HL-60/S4 (cell line): ENCODE results near the gene DNASE2B.

Source experiments
- in situ Hi-C: fragments of 300-500 bp; cut with MboI; formaldehyde crosslinking; loops from 2 replicates; pipeline ENCODE4 v1.14.3; 2022; ENCODE audit warnings: low sequenced_read_pairs

DNASE2B gene, protein sequence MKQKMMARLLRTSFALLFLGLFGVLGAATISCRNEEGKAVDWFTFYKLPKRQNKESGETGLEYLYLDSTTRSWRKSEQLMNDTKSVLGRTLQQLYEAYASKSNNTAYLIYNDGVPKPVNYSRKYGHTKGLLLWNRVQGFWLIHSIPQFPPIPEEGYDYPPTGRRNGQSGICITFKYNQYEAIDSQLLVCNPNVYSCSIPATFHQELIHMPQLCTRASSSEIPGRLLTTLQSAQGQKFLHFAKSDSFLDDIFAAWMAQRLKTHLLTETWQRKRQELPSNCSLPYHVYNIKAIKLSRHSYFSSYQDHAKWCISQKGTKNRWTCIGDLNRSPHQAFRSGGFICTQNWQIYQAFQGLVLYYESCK

DNA sequence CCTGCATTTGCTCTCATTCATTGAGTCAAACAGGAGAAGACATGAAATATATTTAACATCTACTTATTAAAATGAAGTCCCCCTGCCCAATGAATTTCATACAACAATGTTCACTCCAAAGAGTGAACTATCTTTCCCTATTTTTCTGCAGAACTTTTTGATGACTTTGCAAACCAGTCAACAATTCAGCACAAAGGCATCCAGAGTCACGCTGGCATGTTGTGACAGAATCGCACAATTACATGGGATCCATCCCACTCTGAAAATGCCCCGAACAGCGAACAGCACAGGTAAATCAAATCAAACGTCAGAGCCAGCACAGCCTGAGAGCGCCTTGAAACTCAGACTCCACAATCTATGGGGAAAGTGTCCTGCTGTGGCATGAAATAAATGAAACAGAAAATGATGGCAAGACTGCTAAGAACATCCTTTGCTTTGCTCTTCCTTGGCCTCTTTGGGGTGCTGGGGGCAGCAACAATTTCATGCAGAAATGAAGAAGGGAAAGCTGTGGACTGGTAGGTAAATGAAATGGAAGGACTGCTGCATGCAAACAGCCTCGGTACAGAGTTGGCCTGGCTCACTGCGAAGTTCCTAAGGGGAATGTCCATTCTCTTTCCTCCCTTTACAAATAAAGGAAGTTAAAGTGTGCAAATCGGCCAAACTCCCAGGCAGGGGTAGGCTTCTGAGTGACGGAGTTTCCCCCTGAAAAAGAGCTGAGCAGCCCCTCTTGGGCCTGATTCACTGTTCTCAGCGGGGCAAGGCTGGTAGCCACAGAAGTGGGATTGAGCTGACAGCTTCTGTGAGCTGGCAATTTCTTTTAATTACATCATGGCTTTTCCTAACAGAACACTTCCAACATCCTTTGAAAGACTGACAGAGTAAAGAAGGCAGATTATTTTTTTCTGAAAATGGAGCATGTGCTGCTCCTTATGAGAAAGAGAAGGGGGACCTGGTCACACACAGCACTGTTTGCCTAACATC, at the start of gene DNASE2B:
Gene DNASE2B (plus strand): TSS at position 310 of the 981 bp plus-strand sequence. CDS start 81 bp downstream, at position 391.
- in situ Hi-C loops: no loop called here

DNA sequence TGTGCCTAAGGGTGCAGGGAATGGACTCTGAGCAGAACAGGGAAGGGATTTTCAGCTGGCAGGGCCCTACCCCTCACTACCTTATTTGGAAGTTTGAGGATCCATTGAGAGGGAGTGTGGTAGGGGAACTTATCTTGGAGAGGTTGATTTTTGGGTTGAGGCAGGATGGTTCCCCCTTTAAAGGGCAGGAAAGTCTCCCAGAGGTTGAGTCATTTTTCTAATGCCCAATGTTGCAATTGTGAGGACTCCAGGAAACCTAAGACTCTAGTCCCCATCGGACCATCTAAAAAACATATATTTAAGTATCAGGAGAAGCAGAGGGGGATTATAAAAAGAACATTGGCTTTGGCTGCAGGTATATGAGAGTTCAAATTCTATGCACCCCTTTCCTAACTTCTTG, 49.5 kb upstream of the DNASE2B start:
- in situ Hi-C loops: no loop called here

DNA sequence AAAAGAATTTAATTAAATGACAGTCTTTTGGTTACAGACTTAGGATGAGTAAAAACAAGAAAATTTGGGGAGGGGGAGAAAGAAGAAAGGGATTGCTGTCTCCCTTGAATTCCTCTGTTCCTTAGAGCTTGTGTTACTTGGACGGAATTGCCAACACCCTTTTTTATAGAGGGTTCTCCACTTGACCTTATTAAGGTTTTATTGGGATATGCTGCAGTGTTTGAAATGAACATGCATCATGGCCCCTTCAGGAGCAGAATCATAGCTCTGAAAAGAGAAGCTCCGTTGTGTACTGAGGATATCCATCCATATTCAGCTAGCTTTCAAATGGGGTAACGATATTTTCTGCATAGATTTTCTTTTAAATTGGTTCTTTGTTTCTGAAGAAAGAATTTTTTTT, 48.2 kb upstream of the DNASE2B start:
- in situ Hi-C loops: no loop called here

DNA sequence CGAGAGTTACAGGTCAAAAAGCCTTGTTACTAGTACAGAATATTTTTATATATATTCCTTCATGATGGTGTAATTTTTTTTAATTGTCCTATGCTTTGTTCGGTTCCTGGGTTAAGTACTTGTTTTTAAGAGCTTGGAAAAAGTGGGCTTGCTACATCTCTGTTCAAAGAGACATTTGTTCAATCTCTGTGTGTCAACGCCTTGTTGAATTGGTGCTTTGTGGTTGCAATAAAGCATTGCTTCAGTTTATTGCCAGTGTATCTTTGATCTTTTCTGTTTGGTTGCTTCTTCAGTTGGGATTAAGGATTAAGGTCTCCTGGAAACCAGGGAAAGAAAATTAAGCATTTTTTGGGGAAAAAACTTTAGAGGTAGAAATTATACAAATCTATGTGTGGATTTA, 47.7 kb upstream of the DNASE2B start:
- in situ Hi-C loops: no loop called here

DNA sequence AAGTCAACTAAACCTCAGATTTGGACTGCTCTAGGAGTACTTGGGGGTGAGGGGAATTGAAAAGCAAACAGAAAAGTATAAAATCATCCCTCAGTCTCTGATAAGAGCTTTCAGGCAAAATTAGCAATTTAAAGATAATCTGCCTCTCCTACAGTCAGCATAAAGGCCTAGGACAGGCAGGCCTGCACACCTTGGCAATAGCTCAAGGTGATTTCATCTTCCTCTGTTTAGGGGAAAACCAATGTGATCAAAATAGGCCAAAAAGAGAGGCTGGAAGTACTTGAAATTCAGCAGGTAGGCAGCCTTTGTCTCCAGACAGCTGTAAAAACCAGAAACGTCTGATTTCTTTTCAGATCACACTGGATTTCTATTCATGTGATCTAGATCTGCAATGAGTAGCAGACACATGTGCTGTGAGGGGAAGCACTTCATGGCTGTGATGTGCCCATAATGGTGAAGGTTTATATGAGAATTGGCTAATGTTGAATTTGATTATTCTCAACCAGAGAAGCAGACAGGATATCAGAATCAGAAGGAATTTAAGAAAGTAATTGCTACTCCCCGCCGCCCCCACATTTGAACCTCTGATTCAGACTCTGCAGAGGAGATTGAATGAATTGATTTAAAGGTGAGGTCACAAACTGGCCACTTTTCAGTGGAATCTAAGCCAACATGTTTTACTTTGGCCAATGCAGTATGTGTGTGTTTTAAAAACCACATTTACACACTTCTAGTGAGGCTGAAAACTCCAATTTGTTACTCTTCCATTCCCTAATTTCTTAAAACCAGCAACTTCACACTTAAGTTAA, 45.8 kb upstream of the DNASE2B start:
- in situ Hi-C loops: no loop called here

DNA sequence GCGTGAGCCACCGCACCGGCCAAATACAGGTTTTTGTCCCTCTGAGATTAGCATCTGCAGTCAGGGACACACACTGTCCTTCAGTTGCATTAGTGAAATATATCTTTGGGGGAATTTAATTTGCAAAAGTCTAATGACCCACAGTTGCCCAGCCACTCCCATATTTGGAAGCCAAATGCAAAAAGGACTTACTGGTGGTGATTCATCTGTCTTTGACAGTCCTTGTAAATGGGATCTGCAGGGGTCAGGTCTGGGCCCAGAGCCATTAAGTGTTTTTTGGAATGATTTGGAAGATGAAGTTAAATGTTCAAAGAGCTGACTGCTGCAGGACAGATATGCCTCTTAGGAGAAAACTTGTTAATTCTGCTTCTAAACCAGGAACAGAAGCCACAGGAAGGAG, 44.6 kb upstream of the DNASE2B start:
- in situ Hi-C loops: no loop called here

DNA sequence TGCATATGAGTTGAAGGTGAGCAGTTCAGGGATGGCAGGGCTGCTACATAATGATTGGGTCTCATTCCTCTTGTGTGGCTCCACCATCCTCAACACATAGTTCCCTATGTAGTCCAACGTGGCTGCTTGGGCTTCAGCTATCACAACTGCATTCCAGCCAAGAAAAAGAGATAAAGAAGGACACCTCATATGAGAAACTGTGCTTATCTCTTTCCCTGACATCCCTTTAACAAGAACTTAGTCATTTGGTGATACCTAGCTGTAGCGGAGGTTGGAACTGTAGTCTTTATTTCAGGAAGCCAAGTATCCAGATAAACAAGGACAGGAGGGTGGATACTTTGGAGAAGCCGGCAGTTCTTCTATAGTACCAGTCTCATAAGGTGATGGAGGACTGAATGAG, 42.7 kb upstream of the DNASE2B start:
- in situ Hi-C loops: no loop called here

DNA sequence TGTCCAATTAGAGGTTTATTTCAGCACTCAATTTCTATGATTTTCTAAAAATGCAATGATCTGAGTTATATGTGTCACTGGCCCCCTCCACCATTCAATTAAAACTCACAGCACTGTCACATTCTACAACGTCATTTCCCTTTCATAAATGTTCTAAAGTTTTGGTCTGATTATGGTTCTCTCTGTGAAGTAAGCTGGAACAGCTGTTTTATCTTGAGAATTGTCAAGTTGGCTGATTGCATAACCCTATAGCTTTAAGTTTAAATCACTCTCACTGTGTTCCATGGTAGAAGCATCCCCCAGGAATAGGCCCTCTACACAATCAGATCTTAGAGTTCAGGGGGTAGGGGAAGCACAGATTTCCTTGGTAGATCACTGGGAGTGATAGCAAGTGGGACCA, 41.4 kb upstream of the DNASE2B start:
- in situ Hi-C loops: no loop called here

DNA sequence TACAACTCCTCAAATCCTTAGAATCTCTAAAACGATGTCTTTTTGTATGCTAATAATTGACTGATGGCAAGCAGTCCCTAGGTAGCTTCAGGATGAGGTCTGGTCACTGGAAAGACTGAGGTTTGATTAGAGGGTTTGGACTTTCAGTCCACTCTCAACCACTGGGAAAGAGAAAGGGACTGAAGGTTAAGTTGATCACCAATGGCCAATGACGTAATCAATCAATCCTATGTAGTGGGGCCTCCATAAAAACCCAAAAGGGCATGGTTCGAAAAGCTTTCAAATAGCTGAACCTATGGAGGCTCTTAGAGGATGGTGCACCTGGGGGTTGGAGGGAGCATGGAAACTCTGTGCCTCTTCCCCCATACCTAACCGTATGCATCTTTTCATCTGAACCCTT, 39.6 kb upstream of the DNASE2B start:
- in situ Hi-C loops: no loop called here

DNA sequence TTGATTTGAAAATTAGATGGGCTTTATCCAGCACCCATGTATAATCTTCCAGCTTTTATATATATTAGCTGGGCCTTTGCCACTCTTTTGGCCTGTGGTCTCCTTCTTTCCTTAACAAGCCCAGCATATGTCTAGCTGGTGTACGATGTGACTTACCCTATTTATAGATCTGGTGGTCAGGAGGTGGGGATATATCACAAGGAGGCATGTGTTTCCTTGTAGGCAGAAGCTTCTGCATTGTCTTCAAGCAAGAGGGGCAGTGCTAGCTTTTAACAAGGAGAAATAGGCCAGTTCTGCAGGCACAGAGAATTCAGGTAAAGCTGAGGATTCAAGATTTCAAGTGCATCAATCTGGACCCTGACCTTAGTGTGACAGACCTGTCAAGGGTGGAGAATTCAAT, 38.0 kb upstream of the DNASE2B start:
- in situ Hi-C loops: no loop called here

DNA sequence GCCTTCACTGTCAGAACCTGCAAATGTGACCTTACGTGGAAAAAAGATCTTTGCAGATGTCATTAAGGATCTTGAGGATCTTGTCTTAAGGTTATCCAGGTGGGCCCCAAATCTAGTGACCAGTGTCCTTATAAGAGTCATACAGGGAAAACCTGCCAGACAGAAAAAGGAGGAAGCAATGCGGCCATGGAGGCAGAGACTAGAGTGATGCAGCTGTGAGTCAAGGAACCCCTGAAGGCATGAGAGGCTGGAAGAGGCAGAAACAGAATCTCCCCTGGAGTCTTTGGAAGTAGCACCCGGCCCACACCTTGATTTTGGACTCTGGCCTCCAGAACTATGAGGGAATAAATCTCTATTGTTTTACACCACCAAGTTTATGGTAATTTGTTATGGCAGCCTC, 36.5 kb upstream of the DNASE2B start:
- in situ Hi-C loops: no loop called here

DNA sequence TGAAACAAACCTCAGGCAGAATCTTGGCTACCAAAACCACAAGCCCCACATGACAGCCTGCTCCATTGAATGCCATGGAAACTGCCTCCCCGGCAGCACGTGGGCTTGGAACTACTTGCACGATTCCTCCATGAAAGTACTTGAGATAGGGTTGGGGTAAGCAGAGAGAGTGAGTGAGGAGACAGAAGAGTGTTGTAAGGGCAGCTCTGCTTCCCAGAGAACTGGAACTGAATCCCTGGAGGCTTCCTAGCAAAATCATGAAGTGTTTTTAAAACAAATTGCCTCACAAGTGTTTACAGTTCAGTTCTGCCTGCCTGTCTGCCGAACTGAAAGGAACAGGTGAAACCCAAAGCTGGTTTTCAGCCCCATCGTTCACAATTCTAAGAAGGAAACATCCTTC, 35.3 kb upstream of the DNASE2B start:
- in situ Hi-C loops: no loop called here

DNA sequence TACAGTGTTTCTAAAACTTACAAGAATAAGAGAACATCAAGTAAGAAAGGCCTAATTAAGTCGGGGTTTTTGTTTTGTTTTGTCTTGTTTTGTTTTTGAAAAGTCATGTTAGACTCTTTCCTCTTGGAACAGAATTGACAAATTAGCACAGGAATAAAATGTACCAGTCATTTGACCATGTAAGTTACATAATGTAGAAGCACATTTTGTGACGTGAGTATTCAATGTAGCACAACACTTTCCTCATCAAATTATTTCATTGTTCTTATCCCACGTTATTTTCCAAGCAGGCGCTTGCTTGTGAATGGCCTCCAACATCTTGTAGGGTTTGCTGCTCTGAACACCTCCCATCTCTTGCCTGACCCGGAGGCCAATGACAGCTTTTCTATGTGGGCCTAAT, 34.7 kb upstream of the DNASE2B start:
- in situ Hi-C loops: no loop called here

DNA sequence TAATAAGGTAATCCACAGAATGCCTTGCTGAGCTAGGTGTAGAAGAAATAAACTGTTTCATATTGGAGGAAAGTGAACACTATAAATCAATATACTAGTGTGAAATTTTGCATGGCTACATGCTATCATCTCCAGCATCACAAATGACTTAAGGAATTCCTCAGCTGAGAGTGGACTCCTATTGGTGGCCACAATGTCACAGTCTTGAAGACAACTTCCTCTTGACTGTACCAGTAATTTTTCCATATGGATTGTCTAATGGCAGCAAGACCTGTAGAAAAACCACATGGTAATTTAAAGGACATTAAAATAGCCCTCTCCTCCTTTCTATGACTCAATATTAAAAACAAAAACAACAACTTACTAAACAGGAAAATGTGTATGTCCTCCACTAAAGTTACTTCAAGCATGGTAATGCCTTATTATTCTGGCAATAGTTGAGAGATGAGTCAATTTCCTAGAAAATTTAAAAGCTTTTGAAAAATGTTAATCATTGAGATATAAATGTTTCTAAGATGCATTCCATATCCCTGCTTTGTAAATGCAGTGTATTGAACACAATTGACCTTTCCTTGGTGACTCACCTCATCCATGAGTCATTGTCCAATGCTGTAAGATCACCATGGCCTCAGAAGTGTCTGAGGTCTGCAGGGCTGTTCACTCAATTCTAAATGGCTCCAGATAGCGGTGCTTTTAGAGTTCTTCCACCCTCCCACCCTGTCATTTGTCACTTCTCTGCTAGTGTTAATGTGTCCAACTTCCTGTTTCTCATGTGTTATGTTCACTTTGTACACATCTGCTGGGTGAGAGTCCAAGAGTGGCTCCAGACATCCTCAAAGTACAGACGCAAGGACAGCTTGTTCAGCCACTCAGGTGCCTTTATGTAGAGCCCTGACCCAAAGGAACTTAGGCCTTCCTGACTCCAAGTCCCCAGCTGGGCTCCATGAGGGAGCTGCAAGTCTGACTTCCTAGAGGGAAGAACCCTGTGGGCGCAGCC, 32.8 kb upstream of the DNASE2B start:
- in situ Hi-C loops: no loop called here

DNA sequence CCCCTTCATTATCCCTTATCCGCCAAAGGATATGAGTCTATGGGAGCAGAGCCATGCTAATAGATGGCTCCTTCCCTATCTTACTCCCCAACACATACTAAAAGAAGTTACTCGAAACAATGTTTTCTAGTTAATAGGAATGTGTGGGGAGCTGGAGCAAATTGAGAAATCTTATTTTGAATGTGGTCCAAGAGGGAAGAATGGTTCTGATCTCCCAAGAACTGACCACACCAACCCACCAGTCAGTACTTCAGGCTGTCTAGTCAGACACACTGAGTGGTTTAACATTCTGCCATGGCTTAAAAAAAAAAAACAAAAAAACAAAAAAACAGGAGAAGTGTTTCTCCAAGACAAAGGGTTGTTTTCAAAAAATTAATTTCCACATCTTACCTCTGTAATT, 31.5 kb upstream of the DNASE2B start:
- in situ Hi-C loops: no loop called here

DNA sequence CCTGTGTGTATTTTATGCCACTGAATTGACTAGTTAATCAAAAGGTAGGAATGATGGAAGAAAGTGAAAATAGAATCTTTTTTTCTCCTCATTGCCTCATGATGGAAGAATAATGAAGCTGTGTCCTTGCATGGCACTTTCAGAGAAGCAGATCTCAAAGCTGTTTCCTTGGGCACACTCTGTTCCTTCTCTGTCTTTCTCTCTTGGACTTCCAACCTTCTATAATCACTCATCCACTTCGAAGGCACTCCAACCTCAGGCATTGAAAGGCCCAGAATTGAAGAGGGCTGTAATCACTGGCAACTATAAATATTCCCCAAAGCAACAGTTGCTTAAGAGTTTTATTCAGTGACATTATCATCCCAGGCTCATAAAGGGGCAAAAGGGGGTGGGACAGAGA, 31.1 kb upstream of the DNASE2B start:
- in situ Hi-C loops: no loop called here

DNA sequence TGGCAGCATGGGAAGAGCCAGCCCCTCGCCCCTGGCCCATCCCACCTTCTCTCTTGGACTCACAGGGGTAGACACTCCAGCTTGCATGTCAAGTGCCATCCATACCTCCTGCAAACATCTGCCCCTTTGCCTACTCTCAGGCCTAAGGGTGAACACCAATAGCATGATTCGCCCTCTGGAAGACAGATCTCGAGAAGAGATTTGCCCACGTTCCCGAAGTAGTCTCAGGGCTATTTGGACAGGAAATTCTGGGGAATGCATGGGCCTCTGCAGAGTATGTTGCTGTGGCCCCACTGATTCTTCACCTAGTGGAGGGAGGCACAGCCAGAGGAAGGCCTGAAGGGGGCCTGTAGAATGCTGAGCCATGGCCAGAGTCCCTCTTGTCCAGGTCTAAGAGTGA, 29.8 kb upstream of the DNASE2B start:
- in situ Hi-C loops: no loop called here

DNA sequence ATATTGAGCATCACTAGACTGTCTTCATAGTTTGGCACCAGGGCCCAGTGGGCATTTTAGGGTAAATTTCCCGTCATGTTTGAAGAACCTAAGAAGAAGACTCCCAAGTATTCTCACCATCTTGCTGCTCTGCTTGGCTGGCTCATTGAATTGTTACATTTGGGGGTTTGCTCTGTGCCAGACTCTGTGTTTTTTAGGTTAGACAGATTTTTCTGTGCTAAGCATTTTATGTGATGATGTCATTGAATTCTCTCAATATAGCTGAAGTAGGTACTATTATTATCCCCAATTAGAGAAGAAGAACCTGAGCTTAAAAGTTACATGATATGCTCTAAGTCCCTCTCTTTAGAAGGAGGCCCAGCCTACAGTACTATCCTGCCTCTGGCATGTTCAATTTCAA, 28.0 kb upstream of the DNASE2B start:
- in situ Hi-C loops: no loop called here

DNA sequence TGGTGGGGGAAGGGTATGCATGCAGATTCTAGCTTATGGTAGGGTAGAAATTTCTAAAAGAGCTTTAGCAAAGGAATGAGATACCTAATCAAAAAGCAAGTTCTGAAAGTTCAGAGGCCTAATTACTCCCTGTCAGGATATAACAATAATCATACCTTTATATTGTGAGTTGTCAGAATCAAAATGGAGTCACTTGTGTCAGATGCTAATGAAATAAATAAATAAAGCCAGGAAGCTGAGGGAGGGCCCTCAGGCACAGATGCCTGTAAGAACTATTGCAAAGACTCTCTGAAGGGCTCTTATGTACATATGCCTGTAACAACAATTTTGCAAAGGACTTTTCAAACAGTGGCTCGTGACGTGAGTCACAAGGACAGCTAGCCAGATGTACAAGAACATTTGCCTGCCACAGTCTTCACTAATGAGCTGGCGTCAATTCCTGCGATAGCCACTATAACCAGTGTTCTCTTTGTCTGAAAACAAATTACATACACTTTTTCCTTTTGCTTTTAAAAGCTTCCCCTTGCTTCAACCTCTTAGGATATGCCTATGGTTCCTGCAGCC, 27.4 kb upstream of the DNASE2B start:
- in situ Hi-C loops: no loop called here
